ENCODE data around the gene CSF1R. TPM values are rescaled to one million over a fixed set of nuclear protein-coding genes. Genes with fewer than 3 reads are reported as not detected.

The CSF1R gene
- total and polyA plus RNA-seq, 2 of the 4 experiments (the other 2 are of a cell fraction), result 0.14 to 0.36 TPM

DNA sequence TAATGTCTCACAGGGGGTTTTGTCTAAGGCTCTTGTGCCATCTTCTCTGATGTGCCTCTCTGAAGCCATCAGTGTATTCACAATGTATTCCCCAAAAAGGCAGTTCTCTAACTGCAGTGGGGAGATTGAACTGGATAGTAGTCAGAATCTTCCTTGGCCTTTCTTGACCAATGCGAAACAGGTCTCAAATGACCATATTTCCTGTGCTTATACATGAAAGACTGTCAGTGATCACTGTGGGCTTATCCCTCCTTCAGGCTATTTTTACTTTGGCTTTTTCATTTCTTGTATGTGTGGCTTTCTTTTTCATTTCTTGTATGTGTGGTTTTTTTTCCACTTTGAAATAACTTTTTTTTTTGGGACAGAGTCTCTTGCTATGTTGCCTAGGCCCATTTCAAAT, 66.1 kb downstream of the CSF1R start:
- H4K5ac ChIP-seq (ENCODE audit: low read depth, low read length), result no peak overlapping the region
- H3K36me3 ChIP-seq (ENCODE audit: control insufficient read depth, insufficient read depth, low read length), result peaks cover 30% of the 10 kb centered on the region
- no peak overlapping the region for H4K8ac ChIP-seq (ENCODE audit: low read depth in 2 of 2, low read length in 2 of 2)
- peaks cover 32 to 54% of the 10 kb centered on the region in 2 experiments for H3K79me1 ChIP-seq (ENCODE audit: low read depth in 1 of 2, low read length in 2 of 2)
- peaks cover 10% of the 10 kb centered on the region for H3K9me1 ChIP-seq (ENCODE audit: insufficient read depth, low read length)
- no peak overlapping the region for H3K4me3 ChIP-seq (ENCODE audit: insufficient read depth, low read depth, low read length)
- no CpG with 5 or more reads among the region's 1 CpG for WGBS, 2 experiments (ENCODE audit: extremely low coverage in 2 of 2, insufficient read length in 1 of 2)
- H2BK20ac ChIP-seq (ENCODE audit: low read depth, low read length), result no peak overlapping the region
- H2BK5ac ChIP-seq (ENCODE audit: low read depth, low read length, poor library complexity, severe bottlenecking), result no peak overlapping the region
- H3K27me3 ChIP-seq (ENCODE audit: control insufficient read depth, insufficient read depth, low read length), result no peaks in the 10 kb centered on the region
- no peak overlapping the region for H4K91ac ChIP-seq (ENCODE audit: insufficient read depth, low read depth, low read length)
- no peak overlapping the region for H2BK120ac ChIP-seq (ENCODE audit: low read depth, low read length)
- no peak overlapping the region for H3K4ac ChIP-seq (ENCODE audit: low read depth, low read length)
- ChIA-PET CTCF (interaction anchor here (0.6 to 1.5 kb wide), 2 partner anchors 10 to 67 kb away, joined by 5 to 9 read pairs; no protein-coding TSS in a partner anchor), POLR2A (ENCODE audit: unreplicated experiment) (no interaction called here)
- H4K20me1 ChIP-seq (ENCODE audit: insufficient read depth, low read length), result peaks cover 3% of the 10 kb centered on the region; the same call in 1 of the 2 replicates
- no peak overlapping the region for H3K23ac ChIP-seq (ENCODE audit: low read depth, low read length)
- in situ Hi-C loops (cut with MboI; ENCODE audit: low sequenced_read_pairs) (no loop called here), intact Hi-C loops (cut with micrococcal nuclease) (no loop called here), dilution Hi-C loops (cut with HindIII; ENCODE audit: low sequenced_read_pairs, unreplicated experiment) (no loop called here)
- BruUV-seq (replicated peaks), result no TSS peak
- no peak overlapping the region for H3K18ac ChIP-seq (ENCODE audit: low read depth, low read length)
- H2AFZ ChIP-seq (replicated peaks; ENCODE audit: low read length, poor library complexity), result no peak overlapping the region
- H2AK9ac ChIP-seq (replicated peaks; ENCODE audit: low read depth, low read length, poor library complexity), result no peak overlapping the region
- H3K4me1 ChIP-seq (ENCODE audit: control insufficient read depth, insufficient read depth, low read length), result peaks cover 12% of the 10 kb centered on the region
- no peak overlapping the region for H3K9ac ChIP-seq (ENCODE audit: low read depth, low read length)
- ATAC-seq (ENCODE audit: low read depth) (no peak), DNase-seq (no peak)
- TF ChIP-seq RFX5 (IDR thresholded peaks at IDR 0.05; ENCODE audit: low read depth, low read length), result no peak
- no peak overlapping the region for H3K4me2 ChIP-seq (ENCODE audit: low read depth, low read length)
- H3K9me3 ChIP-seq (ENCODE audit: control insufficient read depth, insufficient read depth, low read length), result peaks cover 7% of the 10 kb centered on the region
- H3K27ac ChIP-seq (ENCODE audit: insufficient read depth, low read length), result no peak overlapping the region
- H2BK15ac ChIP-seq (ENCODE audit: low read depth, low read length), result no peak overlapping the region
- H3K14ac ChIP-seq (replicated peaks; ENCODE audit: low read depth, low read length), result no peak overlapping the region
- H3K56ac ChIP-seq (ENCODE audit: extremely low read depth, insufficient read depth, low read length), result no peak overlapping the region
- H2AK5ac ChIP-seq (ENCODE audit: low read depth, low read length), result no peak overlapping the region
